Colonic mucosa (tissue), 4 donors: ENCODE measurements around the gene FGF14. TPM values are rescaled to one million over a fixed set of nuclear protein-coding genes. Genes with fewer than 3 reads are reported as not detected.

Source experiments
- DNase-seq: peaks from one replicate; pipeline ENCODE4 v3.0.0-alpha.2; 2020
- H3K27ac ChIP-seq: fragments of 200-600 bp; one replicate; pipeline ENCODE4 v1.8.0; 2021
- H3K27me3 ChIP-seq: fragments of 200-600 bp; one replicate; pipeline ENCODE4 v1.8.0; 2021
- H3K36me3 ChIP-seq: fragments of 200-600 bp; one replicate; pipeline ENCODE4 v1.8.0; 2021
- H3K4me1 ChIP-seq: fragments of 200-600 bp; one replicate; pipeline ENCODE4 v1.8.0; 2021; ENCODE audit warnings: mild to moderate bottlenecking
- H3K4me3 ChIP-seq: fragments of 200-600 bp; one replicate; pipeline ENCODE4 v1.8.0; 2021
- H3K9ac ChIP-seq, 2 donors: one replicate each; pipeline ENCODE4 v1.7.0; 2013; ENCODE audit warnings: control low read depth in 2 of 2, low read depth in 2 of 2, low read length in 2 of 2
- H3K9me3 ChIP-seq: fragments of 200-600 bp; one replicate; pipeline ENCODE4 v1.8.0; 2021
- CTCF ChIP-seq: fragments of 200-600 bp; IDR thresholded peaks from one replicate; pipeline ENCODE4 v1.8.0; 2022; ENCODE audit warnings: antibody characterized with exemption, mild to moderate bottlenecking
- intact Hi-C: fragments of 100-400 bp; cut with DNase I; formaldehyde crosslinking; loops from one replicate; pipeline ENCODE4 v1.14.1; 2022
- total RNA-seq, 2 donors: library from RNA; stranded (reverse); fragmentation: NEBNext Ultra II Directional in 1 of 2; extraction: Animal tissue kit (Norgen Biotek cat#: 25700) in 1 of 2; gene quantifications; one replicate each; pipeline ENCODE4 v1.2.1, GENCODE V29; 2021
- donor health status: healthy.
- donor health status: DM: no; HTN: no; CAD: no.
- donor health status: DM: no; HTN: no; CAD: no.

FGF14 gene
- total RNA-seq, 2 donors from 2014 or later: 0.62 to 0.85 TPM

- no peak overlapping the region for H3K9ac ChIP-seq
- no peak for TF ChIP-seq CTCF
- H3K9me3 ChIP-seq: no peaks in the 10 kb centered on the region
- DNase-seq: no peak
- H3K36me3 ChIP-seq: no peaks in the 10 kb centered on the region
- H3K4me1 ChIP-seq: no peaks in the 10 kb centered on the region
- no peak overlapping the region for H3K27ac ChIP-seq
- no peaks in the 10 kb centered on the region for H3K27me3 ChIP-seq
- intact Hi-C loops: no loop called here
- H3K4me3 ChIP-seq: no peak overlapping the region
Observed at GRCh38 chr13:102055090-102055779, 346.6 kb downstream of the FGF14 start.

GRCh38 chr13:102049853-102050252, 352.0 kb downstream of the FGF14 start:
- Histone ChIP-seq H3K27me3 (no peaks in the 10 kb centered on the region), H3K27ac (no peak overlapping the region), H3K9me3 (no peaks in the 10 kb centered on the region), H3K4me3 (no peak overlapping the region), H3K36me3 (no peaks in the 10 kb centered on the region), H3K4me1 (no peaks in the 10 kb centered on the region), H3K9ac (no peak overlapping the region)
- DNase-seq: no peak
- intact Hi-C loops: no loop called here
- TF ChIP-seq CTCF: no peak

GRCh38 chr13:102045731-102046130, 356.1 kb downstream of the FGF14 start:
- Histone ChIP-seq H3K9ac (no peak overlapping the region), H3K27me3 (no peaks in the 10 kb centered on the region), H3K27ac (no peak overlapping the region), H3K9me3 (no peaks in the 10 kb centered on the region), H3K36me3 (no peaks in the 10 kb centered on the region), H3K4me1 (no peaks in the 10 kb centered on the region), H3K4me3 (no peak overlapping the region)
- no peak for TF ChIP-seq CTCF
- intact Hi-C loops: no loop called here
- DNase-seq: no peak

GRCh38 chr13:102042746-102043145, 359.1 kb downstream of the FGF14 start:
- H3K27ac ChIP-seq: no peak overlapping the region
- H3K4me3 ChIP-seq: no peak overlapping the region
- H3K27me3 ChIP-seq: no peaks in the 10 kb centered on the region
- TF ChIP-seq CTCF: no peak
- H3K9ac ChIP-seq: no peak overlapping the region
- intact Hi-C loops: no loop called here
- H3K36me3 ChIP-seq: no peaks in the 10 kb centered on the region
- no peak for DNase-seq
- H3K4me1 ChIP-seq: no peaks in the 10 kb centered on the region
- no peaks in the 10 kb centered on the region for H3K9me3 ChIP-seq

GRCh38 chr13:102041544-102041943, 360.3 kb downstream of the FGF14 start:
- Histone ChIP-seq H3K4me1 (no peaks in the 10 kb centered on the region), H3K27ac (no peak overlapping the region), H3K9ac (no peak overlapping the region), H3K27me3 (no peaks in the 10 kb centered on the region), H3K36me3 (no peaks in the 10 kb centered on the region), H3K9me3 (no peaks in the 10 kb centered on the region), H3K4me3 (no peak overlapping the region)
- DNase-seq: no peak
- intact Hi-C loops: no loop called here
- no peak for TF ChIP-seq CTCF
